Measurements from ENCODE around the gene EPS15. TPM values are rescaled to one million over a fixed set of nuclear protein-coding genes. Genes with fewer than 3 reads are reported as not detected.

The EPS15 gene
- total and polyA plus RNA-seq, 7 donors = 9.8 to 71.9 (median 46.1) TPM

- H3K27me3 ChIP-seq (ENCODE audit: insufficient read depth in 3 of 3, low read length in 2 of 3) = no peaks in the 10 kb centered on the region
- intact Hi-C loops (cut with DNase I) = no loop called here
- no peak for DNase-seq
- no peak for TF ChIP-seq CTCF (IDR thresholded peaks at IDR 0.05)
- H3K4me3 ChIP-seq = no peak overlapping the region
- H3K27ac ChIP-seq = no peak overlapping the region
- H3K36me3 ChIP-seq (ENCODE audit: insufficient read depth in 1 of 2, low read depth in 1 of 2) = peaks cover 0 to 53% of the 10 kb centered on the region in 2 donors
- H3K4me1 ChIP-seq = no peaks in the 10 kb centered on the region
- H3K9me3 ChIP-seq = no peaks in the 10 kb centered on the region
- no peak for ATAC-seq
Observed at GRCh38 chr1:51372561-51372960, 146.5 kb downstream of the EPS15 start.

- DNase-seq (no peak), ATAC-seq (no peak)
- no peaks in the 10 kb centered on the region for H3K4me1 ChIP-seq
- peaks cover 0 to 63% of the 10 kb centered on the region in 2 donors for H3K36me3 ChIP-seq (ENCODE audit: insufficient read depth in 1 of 2, low read depth in 1 of 2)
- H3K27ac ChIP-seq = no peak overlapping the region
- TF ChIP-seq CTCF (IDR thresholded peaks at IDR 0.05) = no peak
- no peak overlapping the region for H3K4me3 ChIP-seq
- intact Hi-C loops (cut with DNase I) = no loop called here
- WGBS, 3 donors = 86 to 98% (median 94%) methylated on average over 4 of the region's 4 CpGs
- H3K9me3 ChIP-seq = no peaks in the 10 kb centered on the region
- no peaks in the 10 kb centered on the region for H3K27me3 ChIP-seq (ENCODE audit: insufficient read depth in 3 of 3, low read length in 2 of 3)
Observed at GRCh38 chr1:51369171-51369570, 149.9 kb downstream of the EPS15 start.

- DNase-seq (no peak), ATAC-seq (no peak)
- Histone ChIP-seq H3K36me3 (ENCODE audit: insufficient read depth in 1 of 2, low read depth in 1 of 2) (peaks cover 8 to 64% of the 10 kb centered on the region in 2 donors), H3K4me1 (no peaks in the 10 kb centered on the region), H3K27ac (no peak overlapping the region), H3K27me3 (ENCODE audit: insufficient read depth in 3 of 3, low read length in 2 of 3) (no peaks in the 10 kb centered on the region), H3K9me3 (no peaks in the 10 kb centered on the region), H3K4me3 (no peak overlapping the region)
- 98 to 100% (median 100%) methylated on average over 1 of the region's 1 CpG for WGBS, 3 donors
- TF ChIP-seq CTCF (IDR thresholded peaks at IDR 0.05) = no peak
- intact Hi-C loops (cut with DNase I) = no loop called here
Observed at GRCh38 chr1:51365774-51366173, 153.3 kb downstream of the EPS15 start.

GRCh38 chr1:51359879-51360278, 159.2 kb downstream of the EPS15 start:
- H3K36me3 ChIP-seq (ENCODE audit: insufficient read depth in 1 of 2, low read depth in 1 of 2) = peaks cover 10 to 92% of the 10 kb centered on the region in 2 donors
- no peak for ATAC-seq
- DNase-seq = no peak
- no peaks in the 10 kb centered on the region for H3K27me3 ChIP-seq (ENCODE audit: insufficient read depth in 3 of 3, low read length in 2 of 3)
- WGBS, 3 donors = 94 to 97% (median 96%) methylated on average over 4 of the region's 4 CpGs
- no peak overlapping the region for H3K27ac ChIP-seq
- no peaks in the 10 kb centered on the region for H3K4me1 ChIP-seq
- intact Hi-C loops (cut with DNase I) = no loop called here
- H3K9me3 ChIP-seq = no peaks in the 10 kb centered on the region
- no peak for TF ChIP-seq CTCF (IDR thresholded peaks at IDR 0.05)
- H3K4me3 ChIP-seq = no peak overlapping the region

GRCh38 chr1:51355382-51355781, 163.7 kb downstream of the EPS15 start:
- ATAC-seq (no peak), DNase-seq (no peak)
- Histone ChIP-seq H3K4me1 (no peaks in the 10 kb centered on the region), H3K27me3 (ENCODE audit: insufficient read depth in 3 of 3, low read length in 2 of 3) (no peaks in the 10 kb centered on the region), H3K27ac (no peak overlapping the region), H3K36me3 (ENCODE audit: insufficient read depth in 1 of 2, low read depth in 1 of 2) (peaks cover 0 to 67% of the 10 kb centered on the region in 2 donors), H3K4me3 (no peak overlapping the region), H3K9me3 (no peaks in the 10 kb centered on the region)
- intact Hi-C loops (cut with DNase I) = no loop called here
- TF ChIP-seq CTCF (IDR thresholded peaks at IDR 0.05) = no peak
- WGBS, 3 donors = 93 to 100% (median 98%) methylated on average over 1 of the region's 1 CpG

All from psoas muscle (tissue), 8 donors.